HG02973 (cell line): Measurements from ENCODE around the gene EXOC6B.

Experiments
- ATAC-seq: cut with Tn5 transposase; IDR thresholded peaks from one replicate; pipeline ENCODE4 v1.9.1; 2021; ENCODE audit warnings: moderate library complexity; ENCODE audit not compliant: unreplicated experiment

Gene EXOC6B

DNA sequence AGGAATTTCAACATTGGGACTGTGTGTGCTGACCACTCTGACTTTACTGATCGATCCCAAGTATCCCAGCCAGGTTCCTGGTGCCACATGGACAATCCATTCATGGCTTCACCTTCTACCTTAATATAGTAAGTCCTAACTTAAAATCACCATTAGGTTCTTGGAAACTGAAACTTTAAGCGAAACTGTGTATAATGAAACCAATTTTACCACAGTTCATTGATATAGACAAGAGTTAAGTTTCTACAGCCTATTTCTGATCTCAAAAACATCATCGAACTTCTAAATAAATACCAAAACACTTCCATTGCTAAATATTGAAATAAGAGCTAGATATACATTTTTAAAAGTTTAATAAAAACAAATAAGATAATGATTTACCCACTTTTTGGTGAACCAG, 4.4 kb upstream of the EXOC6B start:
- no peak for ATAC-seq

DNA sequence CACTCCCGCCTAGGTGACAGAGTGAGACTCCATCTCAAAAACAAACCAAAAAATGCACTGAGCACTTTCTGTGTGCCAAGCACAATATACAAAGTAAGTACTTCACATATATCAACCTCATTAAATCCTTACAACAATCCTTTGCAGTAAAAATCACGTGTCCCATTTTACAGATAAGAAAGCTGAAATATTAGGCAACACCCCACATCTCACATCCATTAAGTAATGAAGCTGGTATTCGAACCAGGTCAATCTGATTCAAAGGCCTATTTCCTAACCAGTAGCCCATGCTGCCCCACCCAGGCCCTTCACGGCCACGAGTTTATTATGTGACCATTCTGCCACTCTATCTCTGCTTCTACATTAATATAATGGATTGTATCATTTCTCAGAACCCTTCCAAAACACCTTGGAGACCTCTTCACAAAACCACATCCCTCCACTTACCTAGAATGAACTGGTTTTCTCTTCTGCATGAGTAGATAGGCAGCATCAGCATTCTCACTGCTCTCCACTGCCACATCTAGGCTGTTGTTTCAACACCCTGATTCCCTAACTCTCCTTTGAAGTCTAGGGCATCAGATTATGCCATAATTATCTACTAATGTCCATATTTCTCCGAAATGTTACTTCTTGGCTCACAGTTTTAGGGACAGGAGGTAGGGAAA, 3.1 kb upstream of the EXOC6B start:
- no peak for ATAC-seq

DNA sequence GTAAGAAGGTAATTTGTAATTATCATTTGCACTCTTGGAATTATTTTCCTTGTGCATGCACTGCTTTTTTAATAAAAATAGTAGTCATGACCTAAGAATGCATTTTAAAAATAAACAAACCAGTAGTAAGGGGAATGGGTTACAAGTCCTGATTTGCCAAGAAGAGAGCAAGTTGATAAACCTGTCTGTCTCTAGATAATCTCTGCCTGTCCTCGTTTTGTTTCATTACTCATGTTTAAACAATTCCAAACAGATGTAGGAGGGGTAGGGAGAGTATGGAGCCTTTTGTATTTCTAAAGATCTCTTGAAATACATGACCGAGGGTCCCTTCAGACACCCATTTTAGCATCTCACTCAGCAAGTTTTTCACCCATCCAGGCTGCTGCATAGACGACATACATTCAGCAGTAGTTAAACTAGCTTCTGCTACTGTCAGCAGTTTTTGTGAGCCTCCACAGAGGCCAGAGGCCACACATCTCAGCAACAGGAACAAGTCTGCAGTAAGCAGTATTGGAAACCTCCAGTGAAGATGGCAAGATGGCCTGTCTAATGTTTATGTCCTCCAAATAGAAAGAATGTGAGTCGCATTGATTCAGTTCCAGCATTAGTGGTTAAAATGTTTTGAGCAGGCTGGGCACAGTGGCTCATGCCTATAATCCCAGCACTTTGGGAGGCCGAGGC, 2.3 kb upstream of the EXOC6B start:
- no peak for ATAC-seq

DNA sequence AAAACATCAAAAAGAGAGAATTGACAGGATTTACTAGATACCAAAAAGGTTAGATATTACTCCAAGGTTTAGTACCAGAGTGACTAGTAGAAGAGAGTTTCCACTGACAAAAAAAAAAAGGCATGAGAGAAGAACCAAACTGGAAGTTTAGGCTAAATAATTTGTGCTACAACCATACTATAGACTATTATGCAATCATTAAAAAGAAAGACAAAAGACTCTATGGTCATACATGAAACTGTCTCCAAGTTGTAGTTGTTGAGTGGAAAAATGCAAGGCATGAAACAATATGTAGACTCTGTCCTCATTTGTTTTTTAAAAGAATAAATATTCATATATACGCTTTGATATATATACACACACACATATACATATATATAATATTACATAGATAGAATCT, 1.7 kb upstream of the EXOC6B start:
- no peak for ATAC-seq

DNA sequence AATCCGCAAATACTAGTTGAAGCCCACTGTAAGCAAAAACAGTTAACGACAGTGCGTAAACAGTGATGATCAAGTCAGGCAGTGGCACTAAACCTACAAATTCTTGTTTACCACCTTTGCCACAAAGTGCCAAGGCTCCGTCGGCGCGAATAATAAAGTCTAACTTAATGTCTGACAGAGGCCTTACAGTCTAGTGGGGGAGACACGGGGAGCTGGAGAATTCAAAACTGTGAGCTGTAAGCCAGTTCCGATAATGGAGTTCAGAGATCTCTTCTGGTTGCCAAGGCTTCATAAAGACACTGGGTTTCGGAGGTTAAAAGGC, 284 bp upstream of the EXOC6B start:
- no peak for ATAC-seq

DNA sequence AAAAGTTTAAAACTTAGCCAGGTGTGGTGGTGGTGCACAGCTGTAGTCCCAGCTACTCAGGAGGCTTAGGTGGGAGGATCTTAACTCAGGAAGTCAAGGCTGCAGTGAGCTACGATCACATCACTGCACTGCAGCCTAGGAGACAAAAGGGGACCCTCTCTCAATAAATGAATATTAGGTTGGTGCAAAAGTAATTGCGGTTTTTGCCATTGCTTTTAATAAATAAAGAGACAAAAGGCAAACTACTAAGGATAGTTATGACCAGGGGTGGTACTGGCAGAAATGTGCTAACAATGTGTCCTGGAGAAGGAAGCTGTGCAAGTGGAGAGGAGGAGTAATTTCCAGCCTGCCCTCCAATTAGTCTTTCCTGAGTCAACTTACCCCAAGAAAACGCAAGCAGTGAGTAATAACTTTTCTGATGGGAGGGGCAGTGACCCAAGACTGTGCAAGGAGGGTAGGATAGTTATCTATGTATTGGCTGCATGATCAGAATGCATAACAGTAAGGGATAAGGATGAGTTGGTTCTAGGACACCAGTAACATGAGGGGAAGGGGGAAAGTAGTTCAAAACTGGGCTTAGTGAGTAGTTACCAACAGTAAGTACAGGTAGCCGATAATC, 1.5 kb downstream of the EXOC6B start:
- ATAC-seq: no peak

DNA sequence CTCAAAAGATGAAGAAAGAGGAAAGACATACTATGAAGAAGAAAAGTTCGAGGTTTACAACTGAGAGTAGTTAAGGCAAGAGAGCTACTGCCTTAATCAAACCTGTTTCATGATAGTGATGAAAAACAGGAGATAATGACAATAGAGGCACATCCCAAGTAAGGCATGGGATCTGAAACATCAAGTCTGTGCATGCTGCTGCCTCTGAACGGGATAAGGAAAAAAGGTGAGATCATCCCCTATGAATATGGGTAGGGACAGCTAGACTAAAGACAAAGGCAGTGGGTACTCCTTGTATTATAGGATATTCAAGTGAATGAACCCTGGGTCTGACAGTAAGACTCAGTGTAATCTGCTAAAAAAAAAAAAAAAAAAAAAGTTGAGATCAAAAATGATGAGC, 3.0 kb downstream of the EXOC6B start:
- no peak for ATAC-seq

DNA sequence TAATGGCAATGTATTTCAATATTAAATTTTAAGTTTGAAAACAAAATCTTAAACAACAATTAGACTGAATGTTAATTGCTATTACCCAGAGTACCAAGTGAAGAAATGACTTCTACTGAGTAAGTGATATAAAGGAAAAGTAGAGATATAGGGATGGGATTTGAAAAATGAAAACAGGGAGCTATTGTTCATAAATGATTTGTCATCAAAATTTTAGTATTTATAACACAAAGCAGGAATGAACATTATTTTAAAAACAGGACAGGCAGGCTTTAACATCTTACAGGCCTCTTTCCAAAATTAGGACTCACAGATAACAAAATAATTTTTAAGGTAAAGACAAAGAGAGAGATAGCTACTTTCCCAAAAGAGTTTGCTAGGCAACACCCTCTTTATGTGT, 3.9 kb downstream of the EXOC6B start:
- no peak for ATAC-seq

DNA sequence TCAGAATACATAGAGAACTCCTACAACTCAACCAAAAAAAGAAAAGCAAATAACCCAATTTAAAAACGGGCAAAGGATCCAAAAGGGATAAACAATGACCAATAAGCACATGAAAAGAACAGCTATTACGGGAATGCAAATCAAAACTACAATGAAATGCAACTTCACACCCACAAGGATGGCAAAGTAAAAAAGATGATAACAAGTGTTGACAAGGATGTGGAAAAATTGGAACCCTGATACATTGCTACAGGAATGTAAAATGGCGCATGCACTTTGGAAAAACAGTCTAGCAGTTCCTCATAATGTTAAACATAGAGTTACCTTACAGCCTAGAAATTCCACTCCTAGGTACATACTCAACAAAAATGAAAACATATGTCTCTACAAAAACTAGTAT, 4.7 kb downstream of the EXOC6B start:
- no peak for ATAC-seq

DNA sequence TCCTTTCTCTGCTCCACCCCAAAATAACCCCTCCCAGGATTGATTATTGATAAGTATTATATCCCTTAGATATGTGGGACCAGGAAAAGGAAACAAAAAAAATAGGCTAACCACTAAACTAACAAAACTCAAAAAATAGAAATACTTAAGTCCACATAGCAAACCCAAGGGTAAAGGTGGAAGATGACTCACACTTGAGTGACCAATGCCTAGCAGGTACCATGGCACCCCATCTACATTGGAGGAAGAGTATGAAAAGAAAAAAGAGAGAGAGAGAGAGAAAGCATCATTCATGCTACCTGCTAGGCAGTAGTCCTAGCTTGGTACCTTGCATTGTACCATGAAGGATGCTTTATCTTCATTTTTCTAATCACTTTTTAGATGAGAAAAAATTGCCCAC, 6.3 kb downstream of the EXOC6B start:
- no peak for ATAC-seq

DNA sequence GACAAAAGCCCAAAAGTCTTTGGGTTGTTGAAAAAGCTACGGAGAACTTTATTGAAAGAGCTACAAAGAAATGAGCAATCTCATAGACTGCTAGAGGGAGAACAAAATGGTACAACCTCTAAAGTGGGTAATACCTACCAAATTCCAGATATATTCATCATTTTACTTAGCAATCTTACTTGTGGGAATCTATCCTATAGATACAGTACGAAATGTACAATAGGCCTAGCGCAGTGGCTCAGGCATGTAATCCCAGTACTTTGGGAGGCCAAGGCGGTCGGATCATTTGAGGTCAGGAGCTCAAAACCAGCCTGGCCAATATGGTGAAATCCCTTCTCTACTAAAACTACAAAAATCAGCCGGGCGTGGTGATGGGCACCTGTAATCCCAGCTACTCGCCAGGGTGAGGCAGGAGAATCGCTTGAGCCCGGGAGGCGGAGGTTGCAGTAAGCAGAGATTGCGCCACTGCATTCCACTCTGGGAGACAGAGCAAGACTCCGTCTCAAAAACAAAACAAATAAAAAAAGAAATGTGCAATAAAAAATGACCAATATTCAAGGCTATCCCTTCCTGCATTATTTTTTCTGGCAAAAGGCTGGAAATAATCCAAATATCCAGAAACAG, 10.1 kb downstream of the EXOC6B start:
- ATAC-seq: no peak

DNA sequence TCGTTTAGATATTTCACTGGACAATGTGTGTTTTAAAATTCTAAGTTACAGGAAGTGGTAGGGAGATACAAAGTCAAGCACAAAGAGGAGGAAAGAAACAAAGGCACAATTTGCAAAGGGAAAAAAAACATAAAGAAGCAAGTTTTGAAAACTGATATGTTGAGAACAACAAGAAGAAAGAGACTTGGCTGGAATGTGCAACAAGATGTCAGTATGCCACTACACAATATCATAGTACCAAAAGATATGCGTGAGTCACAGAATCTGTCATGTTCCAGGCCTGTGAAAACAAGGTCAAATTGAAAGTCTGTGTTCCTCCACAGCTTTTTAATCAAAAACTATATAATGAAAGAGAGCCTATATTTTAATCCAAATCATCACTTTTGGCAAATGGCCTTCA, 12.0 kb downstream of the EXOC6B start:
- ATAC-seq: no peak

DNA sequence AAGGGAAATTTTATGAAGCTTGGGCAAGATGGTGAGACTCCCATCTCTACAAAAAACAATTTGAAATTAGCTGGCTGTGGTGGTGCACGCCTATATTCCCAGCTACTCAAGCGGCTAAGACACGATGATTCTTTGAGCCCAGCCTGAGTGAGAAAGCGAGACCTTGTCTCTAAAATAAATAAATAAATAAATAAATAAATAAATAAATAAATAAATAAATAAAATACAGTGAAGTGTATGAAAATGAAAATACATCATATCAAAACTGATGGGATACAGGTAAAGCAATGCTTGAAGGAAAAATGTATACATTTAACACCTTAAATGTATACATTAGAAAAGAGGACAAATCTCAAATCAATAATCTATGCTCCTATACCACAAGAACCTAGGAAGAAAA, 15.7 kb downstream of the EXOC6B start:
- no peak for ATAC-seq

DNA sequence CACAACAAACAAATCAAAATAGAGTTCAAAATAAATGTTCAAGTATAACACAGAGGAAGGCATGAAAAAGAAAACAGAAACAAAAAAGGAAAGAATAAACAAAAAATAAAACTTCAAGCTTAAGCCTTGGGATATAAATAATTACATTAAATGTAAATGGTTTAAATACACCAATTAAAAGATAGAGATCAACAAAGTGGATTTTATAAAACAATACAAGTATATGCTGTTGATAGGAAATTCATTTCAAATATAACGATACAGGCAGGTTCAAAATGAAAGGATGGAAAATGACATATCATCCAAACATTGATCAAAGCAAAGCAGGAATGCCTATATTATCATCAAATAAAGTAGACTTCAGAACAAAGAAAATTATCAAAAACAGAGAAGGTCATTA, 16.7 kb downstream of the EXOC6B start:
- ATAC-seq: no peak

DNA sequence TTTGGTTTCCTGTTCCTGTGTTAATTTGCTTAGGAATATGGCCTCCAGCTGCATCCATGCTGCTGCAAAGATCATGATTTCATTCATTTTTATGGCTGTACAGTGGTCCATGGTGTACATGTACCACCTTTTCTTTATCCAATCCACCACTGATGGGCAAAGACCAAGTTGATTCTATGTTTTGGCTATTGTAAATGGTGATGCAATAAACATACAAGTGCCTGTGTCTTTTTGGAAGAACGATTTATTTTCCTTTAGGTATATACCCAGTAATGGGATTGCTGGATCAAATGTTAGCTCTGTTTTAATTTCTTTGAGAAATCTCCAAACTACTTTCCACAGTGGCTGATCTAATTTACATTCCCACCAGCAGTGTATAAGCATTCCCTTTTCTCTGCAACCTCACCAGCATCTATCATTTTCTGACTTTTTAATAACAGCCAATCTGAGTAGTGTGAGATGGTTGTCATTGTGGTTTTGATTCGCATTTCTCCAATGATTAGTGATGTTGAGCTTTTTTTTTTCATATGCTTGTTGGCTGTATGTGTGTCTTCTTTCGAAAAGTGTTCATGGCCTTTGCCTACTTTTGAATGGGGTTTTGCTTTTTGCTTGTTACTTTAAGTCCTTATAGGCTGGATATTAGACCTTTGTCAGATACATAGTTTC, 19.4 kb downstream of the EXOC6B start:
- ATAC-seq: no peak

DNA sequence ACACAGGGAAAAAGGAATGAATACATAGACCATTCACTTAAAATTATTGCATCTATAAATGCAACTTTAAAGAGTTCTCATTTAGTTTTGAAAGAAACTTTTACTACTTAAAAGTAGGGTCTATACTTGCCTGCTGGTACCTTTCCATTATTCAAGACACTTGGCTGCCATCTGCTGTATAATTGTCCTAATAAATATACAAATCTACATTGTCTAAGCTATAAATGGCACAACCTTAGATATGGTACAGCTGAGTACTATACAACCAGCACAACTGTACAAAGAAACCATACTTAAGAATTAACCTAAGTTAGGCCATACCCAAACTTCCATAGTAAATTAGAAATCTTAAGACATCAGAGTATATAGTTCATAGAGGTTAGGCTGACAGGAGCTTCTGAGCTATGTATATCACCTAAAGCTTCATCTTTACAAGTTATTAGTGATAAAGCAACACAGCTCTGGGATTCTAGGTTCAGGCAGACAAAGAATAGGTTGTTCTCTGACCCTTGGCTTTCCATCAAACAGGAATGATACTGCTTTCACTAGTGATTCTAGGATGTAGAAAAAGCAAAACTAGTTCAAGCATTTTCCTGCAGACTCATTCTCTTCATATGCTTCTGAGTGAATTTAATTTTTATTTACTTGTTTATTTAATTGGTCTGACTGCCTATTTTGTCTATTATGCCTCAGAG, 22.1 kb downstream of the EXOC6B start:
- no peak for ATAC-seq

DNA sequence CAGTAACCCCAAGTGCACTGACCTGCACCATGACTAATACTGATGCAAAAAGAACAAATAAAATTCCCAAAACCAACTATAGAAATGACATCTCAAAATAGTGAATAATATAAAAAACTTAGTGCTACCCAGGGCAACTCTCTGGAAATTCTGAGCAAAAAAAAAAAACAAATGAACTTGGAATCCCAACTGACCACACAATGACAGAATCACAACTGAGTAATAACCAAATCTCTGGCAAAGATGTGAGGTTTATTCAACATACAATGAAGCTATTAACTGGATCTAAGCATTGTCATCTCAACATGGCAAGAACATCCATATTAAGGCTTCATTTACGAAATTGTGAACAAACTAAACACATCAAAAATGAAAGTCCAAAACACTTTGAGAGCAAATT, 22.7 kb downstream of the EXOC6B start:
- ATAC-seq: no peak

DNA sequence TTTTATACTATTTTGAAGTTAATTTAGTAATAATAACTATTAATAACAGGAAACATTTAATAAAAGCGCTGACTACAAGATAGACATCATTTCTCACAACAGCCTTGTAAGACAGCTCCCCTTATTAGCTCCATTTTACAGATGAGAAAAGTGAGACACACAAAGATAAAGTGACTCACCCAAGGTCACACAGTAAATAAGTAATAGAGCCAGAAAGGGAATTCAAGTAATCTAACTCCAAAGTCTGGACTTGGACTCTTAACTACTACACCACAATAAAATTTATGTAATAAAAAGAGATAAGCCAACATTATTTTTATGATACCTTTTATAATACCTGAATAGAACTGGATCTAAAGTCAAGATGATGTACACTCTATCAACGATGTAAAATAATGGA, 25.3 kb downstream of the EXOC6B start:
- no peak for ATAC-seq

DNA sequence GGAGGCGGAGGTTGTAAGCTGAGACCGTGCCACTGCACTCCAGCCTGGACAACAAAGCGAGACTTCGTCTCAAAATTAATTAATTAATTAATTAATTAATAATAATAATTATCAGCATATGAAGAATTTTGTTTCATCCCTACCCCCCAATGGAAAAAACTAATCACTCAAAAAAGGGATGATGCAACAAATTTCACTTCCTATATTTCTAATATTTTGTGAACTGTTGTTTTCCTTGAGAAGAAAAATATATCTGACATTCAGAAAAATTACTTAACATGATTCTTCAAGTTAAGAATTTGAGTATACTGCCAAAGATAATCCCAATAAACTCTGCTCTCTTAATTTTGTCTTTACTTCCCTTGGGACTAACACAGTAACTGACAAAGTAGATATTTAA, 28.1 kb downstream of the EXOC6B start:
- ATAC-seq: no peak

DNA sequence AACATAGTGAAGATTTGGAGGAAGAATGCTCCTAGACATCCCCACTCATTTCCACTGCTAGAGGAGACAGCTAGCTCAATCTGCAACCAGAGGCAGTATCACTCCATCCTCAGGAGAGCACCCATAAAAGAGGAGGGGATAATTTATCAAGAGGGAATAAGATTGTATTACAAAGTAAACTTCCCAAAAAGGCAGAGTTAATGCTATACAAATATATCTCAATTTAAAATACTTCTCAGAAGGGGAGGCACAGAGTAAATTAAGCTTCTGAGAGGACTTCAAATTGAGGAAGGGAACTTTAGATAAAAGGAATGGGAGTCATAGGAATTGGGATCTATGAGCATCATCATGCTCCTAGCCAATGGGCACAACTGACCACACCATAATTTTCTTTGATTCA, 29.1 kb downstream of the EXOC6B start:
- ATAC-seq: no peak

DNA sequence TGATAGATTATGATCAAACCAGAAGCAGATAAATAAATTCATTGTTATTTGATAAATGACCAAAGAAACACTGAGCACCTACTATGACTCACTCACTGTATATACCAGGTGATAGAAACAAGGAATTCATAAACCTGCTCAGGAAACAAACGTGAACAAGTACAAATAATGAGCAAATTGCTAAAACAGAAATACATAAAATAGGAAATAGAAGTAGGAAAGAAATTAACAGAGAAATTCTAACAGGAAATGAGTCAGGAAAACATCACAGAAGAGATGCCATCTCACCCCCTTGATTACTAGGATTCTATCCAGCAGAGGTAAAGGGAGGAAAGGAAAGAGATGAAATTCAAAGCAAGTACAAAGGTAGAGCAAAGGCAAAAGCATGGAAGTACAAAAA, 31.3 kb downstream of the EXOC6B start:
- no peak for ATAC-seq
